Stomach (tissue), 4 donors: Measurements from ENCODE around the gene EXOC1.

Experiments
- POLR2A ChIP-seq, 4 donors: fragments of 450-650 bp; IDR thresholded peaks; one replicate each; pipeline ENCODE4 v1.6.1; 2016; ENCODE audit warnings: antibody characterized with exemption in 4 of 4, control low read depth in 2 of 4, mild to moderate bottlenecking in 1 of 4, moderate library complexity in 1 of 4
- TF ChIP-seq, protein P1 (sequence below), 7 experiments: fragments of 450-650 bp in 4 of 7; fragments of 200-600 bp in 3 of 7; sonication (generic) in 3 of 7; IDR thresholded peaks; one replicate each; pipeline ENCODE4 v1.5.1; 2016 to 2019; ENCODE audit warnings: antibody characterized with exemption in 7 of 7, control low read depth in 2 of 7, mild to moderate bottlenecking in 1 of 7

DNA sequence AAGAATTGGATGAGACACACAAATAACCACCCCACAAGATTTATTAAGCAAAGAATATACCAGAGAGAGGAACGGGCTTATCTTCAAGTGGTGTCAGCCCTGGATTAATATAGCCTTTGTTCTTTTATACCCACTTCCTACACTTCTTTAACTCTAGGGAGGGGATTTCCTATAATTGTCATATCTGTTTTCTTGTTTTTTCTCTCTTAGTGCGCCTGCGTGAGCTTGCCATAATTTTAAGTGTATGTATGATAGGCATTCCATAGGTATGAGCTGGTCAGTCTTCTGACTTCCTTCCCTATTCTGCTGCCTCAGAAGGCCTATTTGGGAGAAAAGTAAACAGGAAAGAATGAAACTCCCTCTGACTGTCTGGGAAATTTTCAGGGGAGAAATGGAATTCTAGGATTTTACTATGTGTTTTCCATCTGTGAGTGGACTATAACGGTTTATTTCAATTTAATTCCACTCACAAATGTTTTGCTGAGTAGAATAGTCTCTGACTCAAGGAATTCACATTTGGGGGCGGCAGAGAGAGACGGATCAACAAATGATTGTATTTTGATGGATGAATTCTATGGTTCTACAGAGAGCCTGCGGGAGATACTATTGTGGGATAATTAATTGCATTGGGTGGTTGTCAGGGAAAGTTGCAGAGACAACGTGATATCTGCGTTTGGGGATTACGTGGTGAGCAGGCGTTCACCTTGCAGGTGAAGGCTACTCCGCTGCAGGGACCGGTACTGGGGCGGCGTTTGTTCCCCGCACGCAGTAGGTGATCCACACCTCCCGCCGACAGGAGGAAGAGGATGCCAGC lies 94.7 kb downstream of the EXOC1 start:
- no peak for TF ChIP-seq POLR2A (IDR thresholded peaks at IDR 0.05)
- TF ChIP-seq, protein P1, sequence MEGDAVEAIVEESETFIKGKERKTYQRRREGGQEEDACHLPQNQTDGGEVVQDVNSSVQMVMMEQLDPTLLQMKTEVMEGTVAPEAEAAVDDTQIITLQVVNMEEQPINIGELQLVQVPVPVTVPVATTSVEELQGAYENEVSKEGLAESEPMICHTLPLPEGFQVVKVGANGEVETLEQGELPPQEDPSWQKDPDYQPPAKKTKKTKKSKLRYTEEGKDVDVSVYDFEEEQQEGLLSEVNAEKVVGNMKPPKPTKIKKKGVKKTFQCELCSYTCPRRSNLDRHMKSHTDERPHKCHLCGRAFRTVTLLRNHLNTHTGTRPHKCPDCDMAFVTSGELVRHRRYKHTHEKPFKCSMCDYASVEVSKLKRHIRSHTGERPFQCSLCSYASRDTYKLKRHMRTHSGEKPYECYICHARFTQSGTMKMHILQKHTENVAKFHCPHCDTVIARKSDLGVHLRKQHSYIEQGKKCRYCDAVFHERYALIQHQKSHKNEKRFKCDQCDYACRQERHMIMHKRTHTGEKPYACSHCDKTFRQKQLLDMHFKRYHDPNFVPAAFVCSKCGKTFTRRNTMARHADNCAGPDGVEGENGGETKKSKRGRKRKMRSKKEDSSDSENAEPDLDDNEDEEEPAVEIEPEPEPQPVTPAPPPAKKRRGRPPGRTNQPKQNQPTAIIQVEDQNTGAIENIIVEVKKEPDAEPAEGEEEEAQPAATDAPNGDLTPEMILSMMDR (IDR thresholded peaks at IDR 0.05) = peak in 1 of 7 experiments; percentile 32
